ENCODE measurements around the gene PLSCR5. TPM values are rescaled to one million over a fixed set of nuclear protein-coding genes. Genes with fewer than 3 reads are reported as not detected.
A peak's percentile ranks its signal among the peaks of the same experiment; 100 is the strongest.

Gene PLSCR5
- polyA plus RNA-seq, 2 donors: not detected

- 74% methylated on average over 3 of the region's 3 CpGs for WGBS, 2 donors
- H3K36me3 ChIP-seq (ENCODE audit: control insufficient read depth in 2 of 2, insufficient read depth in 2 of 2, low read length in 1 of 2): no peaks in the 10 kb centered on the region
- H3K27ac ChIP-seq (ENCODE audit: low read depth in 2 of 2, low read length in 1 of 2): no peak overlapping the region
- H3K9me3 ChIP-seq (ENCODE audit: control insufficient read depth in 2 of 2, insufficient read depth in 1 of 2, low read depth in 1 of 2, low read length in 1 of 2): no peaks in the 10 kb centered on the region
- no peaks in the 10 kb centered on the region for H3K4me1 ChIP-seq (ENCODE audit: control insufficient read depth in 2 of 2, insufficient read depth in 2 of 2, low read length in 1 of 2)
- no peaks in the 10 kb centered on the region for H3K27me3 ChIP-seq (ENCODE audit: control insufficient read depth in 1 of 2, insufficient read depth in 2 of 2, low read length in 2 of 2)
- H3K4me3 ChIP-seq (ENCODE audit: low read depth in 1 of 2, low read length in 2 of 2): no peak overlapping the region
Observed at GRCh38 chr3:146634346-146634745, 29.2 kb upstream of the PLSCR5 start.

GRCh38 chr3:146628671-146629070, 23.5 kb upstream of the PLSCR5 start:
- H3K4me3 ChIP-seq (ENCODE audit: low read depth in 1 of 2, low read length in 2 of 2): no peak overlapping the region
- no peaks in the 10 kb centered on the region for H3K27me3 ChIP-seq (ENCODE audit: control insufficient read depth in 1 of 2, insufficient read depth in 2 of 2, low read length in 2 of 2)
- no peaks in the 10 kb centered on the region for H3K9me3 ChIP-seq (ENCODE audit: control insufficient read depth in 2 of 2, insufficient read depth in 1 of 2, low read depth in 1 of 2, low read length in 1 of 2)
- H3K36me3 ChIP-seq (ENCODE audit: control insufficient read depth in 2 of 2, insufficient read depth in 2 of 2, low read length in 1 of 2): no peaks in the 10 kb centered on the region
- no peaks in the 10 kb centered on the region for H3K4me1 ChIP-seq (ENCODE audit: control insufficient read depth in 2 of 2, insufficient read depth in 2 of 2, low read length in 1 of 2)
- no peak overlapping the region for H3K27ac ChIP-seq (ENCODE audit: low read depth in 2 of 2, low read length in 1 of 2)

GRCh38 chr3:146626403-146627122, 21.4 kb upstream of the PLSCR5 start:
- no peaks in the 10 kb centered on the region for H3K9me3 ChIP-seq (ENCODE audit: control insufficient read depth in 2 of 2, insufficient read depth in 1 of 2, low read depth in 1 of 2, low read length in 1 of 2)
- WGBS, 2 donors: 83 to 84% methylated on average over 8 of the region's 8 CpGs
- no peaks in the 10 kb centered on the region for H3K36me3 ChIP-seq (ENCODE audit: control insufficient read depth in 2 of 2, insufficient read depth in 2 of 2, low read length in 1 of 2)

GRCh38 chr3:146625186-146625775, 20.1 kb upstream of the PLSCR5 start:
- Histone ChIP-seq H3K27me3 (ENCODE audit: control insufficient read depth in 1 of 2, insufficient read depth in 2 of 2, low read length in 2 of 2) (no peaks in the 10 kb centered on the region), H3K9me3 (ENCODE audit: control insufficient read depth in 2 of 2, insufficient read depth in 1 of 2, low read depth in 1 of 2, low read length in 1 of 2) (no peaks in the 10 kb centered on the region), H3K4me3 (ENCODE audit: low read depth in 1 of 2, low read length in 2 of 2) (peak overlapping the region in 1 of 2 donors; percentile 33), H3K36me3 (ENCODE audit: control insufficient read depth in 2 of 2, insufficient read depth in 2 of 2, low read length in 1 of 2) (no peaks in the 10 kb centered on the region), H3K4me1 (ENCODE audit: control insufficient read depth in 2 of 2, insufficient read depth in 2 of 2, low read length in 1 of 2) (no peaks in the 10 kb centered on the region), H3K27ac (ENCODE audit: low read depth in 2 of 2, low read length in 1 of 2) (no peak overlapping the region)
- WGBS, 2 donors: 47 to 62% methylated on average over 3 of the region's 3 CpGs

More at GRCh38 chr3:146626403-146627122, 21.4 kb upstream of the PLSCR5 start:
- H3K4me3 ChIP-seq (ENCODE audit: low read depth in 1 of 2, low read length in 2 of 2): no peak overlapping the region
- no peaks in the 10 kb centered on the region for H3K27me3 ChIP-seq (ENCODE audit: control insufficient read depth in 1 of 2, insufficient read depth in 2 of 2, low read length in 2 of 2)
- H3K4me1 ChIP-seq (ENCODE audit: control insufficient read depth in 2 of 2, insufficient read depth in 2 of 2, low read length in 1 of 2): no peaks in the 10 kb centered on the region
- no peak overlapping the region for H3K27ac ChIP-seq (ENCODE audit: low read depth in 2 of 2, low read length in 1 of 2)

- Histone ChIP-seq H3K9me3 (ENCODE audit: control insufficient read depth in 2 of 2, insufficient read depth in 1 of 2, low read depth in 1 of 2, low read length in 1 of 2) (no peaks in the 10 kb centered on the region), H3K27me3 (ENCODE audit: control insufficient read depth in 1 of 2, insufficient read depth in 2 of 2, low read length in 2 of 2) (no peaks in the 10 kb centered on the region), H3K27ac (ENCODE audit: low read depth in 2 of 2, low read length in 1 of 2) (no peak overlapping the region), H3K36me3 (ENCODE audit: control insufficient read depth in 2 of 2, insufficient read depth in 2 of 2, low read length in 1 of 2) (no peaks in the 10 kb centered on the region), H3K4me3 (ENCODE audit: low read depth in 1 of 2, low read length in 2 of 2) (no peak overlapping the region), H3K4me1 (ENCODE audit: control insufficient read depth in 2 of 2, insufficient read depth in 2 of 2, low read length in 1 of 2) (no peaks in the 10 kb centered on the region)
Observed at GRCh38 chr3:146621723-146622122, 16.6 kb upstream of the PLSCR5 start.

GRCh38 chr3:146612015-146612414, 6.9 kb upstream of the PLSCR5 start:
- Histone ChIP-seq H3K27me3 (ENCODE audit: control insufficient read depth in 1 of 2, insufficient read depth in 2 of 2, low read length in 2 of 2) (no peaks in the 10 kb centered on the region), H3K27ac (ENCODE audit: low read depth in 2 of 2, low read length in 1 of 2) (no peak overlapping the region), H3K9me3 (ENCODE audit: control insufficient read depth in 2 of 2, insufficient read depth in 1 of 2, low read depth in 1 of 2, low read length in 1 of 2) (no peaks in the 10 kb centered on the region), H3K36me3 (ENCODE audit: control insufficient read depth in 2 of 2, insufficient read depth in 2 of 2, low read length in 1 of 2) (no peaks in the 10 kb centered on the region), H3K4me1 (ENCODE audit: control insufficient read depth in 2 of 2, insufficient read depth in 2 of 2, low read length in 1 of 2) (no peaks in the 10 kb centered on the region), H3K4me3 (ENCODE audit: low read depth in 1 of 2, low read length in 2 of 2) (no peak overlapping the region)
- 76 to 80% methylated on average over 2 of the region's 2 CpGs for WGBS, 2 donors

- Histone ChIP-seq H3K36me3 (ENCODE audit: control insufficient read depth in 2 of 2, insufficient read depth in 2 of 2, low read length in 1 of 2) (no peaks in the 10 kb centered on the region), H3K4me1 (ENCODE audit: control insufficient read depth in 2 of 2, insufficient read depth in 2 of 2, low read length in 1 of 2) (no peaks in the 10 kb centered on the region), H3K9me3 (ENCODE audit: control insufficient read depth in 2 of 2, insufficient read depth in 1 of 2, low read depth in 1 of 2, low read length in 1 of 2) (no peaks in the 10 kb centered on the region), H3K4me3 (ENCODE audit: low read depth in 1 of 2, low read length in 2 of 2) (no peak overlapping the region), H3K27me3 (ENCODE audit: control insufficient read depth in 1 of 2, insufficient read depth in 2 of 2, low read length in 2 of 2) (no peaks in the 10 kb centered on the region), H3K27ac (ENCODE audit: low read depth in 2 of 2, low read length in 1 of 2) (no peak overlapping the region)
- 53 to 72% methylated on average over 3 of the region's 3 CpGs for whole genome bisulfite sequencing, 2 donors
Observed at GRCh38 chr3:146611096-146611495, 6.0 kb upstream of the PLSCR5 start.

- no peaks in the 10 kb centered on the region for H3K9me3 ChIP-seq (ENCODE audit: control insufficient read depth in 2 of 2, insufficient read depth in 1 of 2, low read depth in 1 of 2, low read length in 1 of 2)
- H3K27me3 ChIP-seq (ENCODE audit: control insufficient read depth in 1 of 2, insufficient read depth in 2 of 2, low read length in 2 of 2): no peaks in the 10 kb centered on the region
- H3K4me1 ChIP-seq (ENCODE audit: control insufficient read depth in 2 of 2, insufficient read depth in 2 of 2, low read length in 1 of 2): no peaks in the 10 kb centered on the region
- no peak overlapping the region for H3K27ac ChIP-seq (ENCODE audit: low read depth in 2 of 2, low read length in 1 of 2)
- no peaks in the 10 kb centered on the region for H3K36me3 ChIP-seq (ENCODE audit: control insufficient read depth in 2 of 2, insufficient read depth in 2 of 2, low read length in 1 of 2)
- H3K4me3 ChIP-seq (ENCODE audit: low read depth in 1 of 2, low read length in 2 of 2): no peak overlapping the region
- 77% methylated on average over 3 of the region's 3 CpGs for WGBS, 2 donors
Observed at GRCh38 chr3:146598535-146598934, 6.6 kb downstream of the PLSCR5 start.

- WGBS, 2 donors: 73 to 74% methylated on average over 7 of the region's 7 CpGs
- no peaks in the 10 kb centered on the region for H3K9me3 ChIP-seq (ENCODE audit: control insufficient read depth in 2 of 2, insufficient read depth in 1 of 2, low read depth in 1 of 2, low read length in 1 of 2)
- H3K27ac ChIP-seq (ENCODE audit: low read depth in 2 of 2, low read length in 1 of 2): no peak overlapping the region
- H3K27me3 ChIP-seq (ENCODE audit: control insufficient read depth in 1 of 2, insufficient read depth in 2 of 2, low read length in 2 of 2): no peaks in the 10 kb centered on the region
- no peak overlapping the region for H3K4me3 ChIP-seq (ENCODE audit: low read depth in 1 of 2, low read length in 2 of 2)
- no peaks in the 10 kb centered on the region for H3K4me1 ChIP-seq (ENCODE audit: control insufficient read depth in 2 of 2, insufficient read depth in 2 of 2, low read length in 1 of 2)
- no peaks in the 10 kb centered on the region for H3K36me3 ChIP-seq (ENCODE audit: control insufficient read depth in 2 of 2, insufficient read depth in 2 of 2, low read length in 1 of 2)
Observed at GRCh38 chr3:146594843-146595482, 10.2 kb downstream of the PLSCR5 start.

GRCh38 chr3:146593776-146594175, 11.4 kb downstream of the PLSCR5 start:
- no peak overlapping the region for H3K4me3 ChIP-seq (ENCODE audit: low read depth in 1 of 2, low read length in 2 of 2)
- 81 to 84% methylated on average over 3 of the region's 3 CpGs for WGBS, 2 donors
- no peaks in the 10 kb centered on the region for H3K27me3 ChIP-seq (ENCODE audit: control insufficient read depth in 1 of 2, insufficient read depth in 2 of 2, low read length in 2 of 2)
- H3K9me3 ChIP-seq (ENCODE audit: control insufficient read depth in 2 of 2, insufficient read depth in 1 of 2, low read depth in 1 of 2, low read length in 1 of 2): no peaks in the 10 kb centered on the region
- no peaks in the 10 kb centered on the region for H3K36me3 ChIP-seq (ENCODE audit: control insufficient read depth in 2 of 2, insufficient read depth in 2 of 2, low read length in 1 of 2)
- no peaks in the 10 kb centered on the region for H3K4me1 ChIP-seq (ENCODE audit: control insufficient read depth in 2 of 2, insufficient read depth in 2 of 2, low read length in 1 of 2)
- no peak overlapping the region for H3K27ac ChIP-seq (ENCODE audit: low read depth in 2 of 2, low read length in 1 of 2)

Measured in esophagus (tissue), 2 donors.